GM21528 (cell line): ENCODE data around the gene COPRS.

Experiments used
- ATAC-seq: cut with Tn5 transposase; IDR thresholded peaks from one replicate; pipeline ENCODE4 v1.9.1; 2021; ENCODE audit warnings: mild to moderate bottlenecking, moderate library complexity; ENCODE audit not compliant: unreplicated experiment, low FRiP score

Gene COPRS, protein sequence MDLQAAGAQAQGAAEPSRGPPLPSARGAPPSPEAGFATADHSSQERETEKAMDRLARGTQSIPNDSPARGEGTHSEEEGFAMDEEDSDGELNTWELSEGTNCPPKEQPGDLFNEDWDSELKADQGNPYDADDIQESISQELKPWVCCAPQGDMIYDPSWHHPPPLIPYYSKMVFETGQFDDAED

DNA sequence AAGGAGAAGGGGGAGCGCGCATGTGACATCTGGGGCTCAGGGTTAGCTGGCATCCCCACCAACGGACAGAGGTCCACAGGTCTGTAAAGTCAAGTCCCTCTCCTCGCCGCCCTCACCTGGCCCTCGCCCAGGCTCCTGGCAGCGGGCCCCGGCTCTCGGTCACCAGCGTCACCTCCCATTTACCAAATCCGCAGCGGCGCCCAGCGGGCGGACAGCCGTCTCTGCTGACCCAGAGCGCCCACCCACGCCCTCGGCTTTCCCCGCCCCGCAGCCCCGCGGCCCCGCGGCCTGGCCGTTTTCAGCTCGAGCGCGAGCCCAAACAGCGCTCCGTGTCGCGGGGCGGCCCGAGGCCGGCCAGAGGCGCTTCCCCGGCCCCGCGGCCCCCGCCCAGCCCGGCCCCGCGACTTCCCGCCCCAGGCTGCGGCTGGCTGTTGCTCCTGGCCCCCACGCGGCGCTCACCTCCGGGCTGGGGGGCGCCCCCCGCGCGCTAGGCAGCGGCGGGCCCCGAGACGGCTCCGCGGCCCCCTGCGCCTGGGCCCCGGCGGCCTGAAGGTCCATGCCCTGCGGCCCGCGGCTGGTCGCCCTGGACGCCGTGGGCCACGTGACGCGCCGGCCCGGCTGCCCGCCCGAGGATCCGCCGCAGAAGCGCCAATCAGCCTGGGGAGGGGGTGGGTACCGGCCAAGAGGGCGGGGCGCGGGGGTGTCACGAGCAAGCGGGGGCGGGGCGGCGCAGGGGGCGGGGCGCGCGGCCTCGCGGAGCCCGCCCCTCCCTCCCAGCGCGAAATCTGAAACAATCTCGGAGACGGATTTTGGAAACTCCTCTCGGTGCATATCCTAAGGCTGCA is at the start of gene COPRS:
TSS of gene COPRS (minus strand) at position 603 of the 845 bp plus-strand sequence. CDS start at position 558, 45 bp downstream.
- ATAC-seq, result peak; percentile 62

DNA sequence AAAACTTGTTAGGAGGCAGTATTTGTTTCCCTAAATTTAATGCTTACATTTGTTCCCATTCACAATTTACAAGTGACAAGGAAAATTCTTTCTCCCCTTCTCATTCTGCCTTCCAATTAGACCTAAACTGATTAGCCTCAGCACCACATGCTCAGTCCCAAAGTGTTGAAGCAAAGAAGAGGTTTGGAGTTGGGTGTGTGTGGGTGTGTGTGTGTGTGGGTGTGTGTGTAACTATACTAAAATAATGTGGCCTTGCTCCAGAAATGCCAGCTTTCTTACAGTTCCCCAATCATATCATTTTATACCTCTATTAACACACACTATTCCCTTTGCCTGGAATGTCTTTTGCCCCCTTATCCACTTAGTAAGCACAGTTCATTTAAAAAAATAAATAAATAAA is 49.3 kb upstream of the COPRS start:
- ATAC-seq, result no peak

DNA sequence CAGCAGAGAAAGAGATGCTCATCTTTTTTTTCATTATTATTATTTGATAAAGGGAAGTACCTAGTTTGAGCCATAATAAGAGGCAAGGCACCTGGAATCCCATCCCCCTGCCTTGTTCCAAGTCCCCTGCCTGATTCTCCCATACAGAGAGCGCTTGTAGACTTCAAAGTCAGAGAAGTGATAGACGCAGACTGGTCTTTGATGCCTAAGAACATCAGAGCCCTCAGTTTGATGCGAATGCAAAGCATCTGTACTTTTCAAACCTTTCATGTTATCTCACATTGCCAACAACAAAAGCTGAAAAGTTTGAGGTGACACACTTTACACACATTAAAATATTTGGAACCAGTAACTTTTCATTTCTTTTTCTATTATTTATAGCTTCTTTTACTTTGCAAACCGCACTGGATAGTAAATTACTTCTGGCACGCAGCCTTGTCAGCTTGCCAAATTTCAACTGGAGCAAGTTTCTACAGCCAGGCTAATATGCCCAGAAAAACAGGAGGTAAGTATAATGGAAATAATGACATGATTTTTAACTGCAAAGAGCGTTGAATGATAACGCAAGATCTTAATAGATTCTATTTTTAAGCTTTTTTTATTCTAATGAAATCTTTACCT is 48.4 kb upstream of the COPRS start:
- no peak for ATAC-seq

DNA sequence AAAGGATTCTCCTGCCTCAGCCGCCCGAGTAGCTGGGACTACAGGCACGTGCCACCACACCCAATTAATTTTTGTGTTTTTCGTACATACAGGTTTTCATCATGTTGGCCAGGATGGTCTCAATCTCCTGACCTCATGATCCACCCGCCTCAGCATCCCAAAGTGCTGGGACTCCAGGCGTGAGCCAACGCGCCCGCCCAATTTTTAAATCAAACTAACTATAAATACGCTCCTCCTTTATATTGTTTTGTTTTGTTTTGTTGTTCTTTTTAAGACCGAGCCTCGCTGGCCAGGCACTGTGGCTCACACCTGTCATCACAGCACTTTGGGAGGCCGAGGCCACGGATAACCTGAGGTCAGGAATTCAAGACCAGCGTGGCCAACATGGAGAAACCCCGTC is 44.4 kb upstream of the COPRS start:
- ATAC-seq, result no peak

DNA sequence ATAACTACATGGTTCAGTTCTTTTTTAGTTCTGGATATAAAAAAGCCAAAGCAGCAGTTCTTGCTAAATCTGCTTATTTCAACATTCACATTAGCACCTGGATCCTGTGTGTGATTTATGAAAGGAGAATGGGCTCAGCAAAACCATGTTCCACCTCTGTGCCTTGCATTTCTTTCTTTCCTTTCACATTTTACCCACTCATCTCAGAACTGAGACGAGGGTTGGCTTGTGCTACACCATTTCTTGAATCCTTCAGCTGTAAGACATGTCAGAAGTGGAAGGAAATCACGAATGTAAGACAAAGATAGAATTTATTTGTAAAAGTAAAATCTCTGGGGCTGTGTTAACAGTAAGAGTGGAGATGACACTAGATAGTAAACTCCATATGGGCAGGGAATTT is 43.6 kb upstream of the COPRS start:
- ATAC-seq, result no peak

DNA sequence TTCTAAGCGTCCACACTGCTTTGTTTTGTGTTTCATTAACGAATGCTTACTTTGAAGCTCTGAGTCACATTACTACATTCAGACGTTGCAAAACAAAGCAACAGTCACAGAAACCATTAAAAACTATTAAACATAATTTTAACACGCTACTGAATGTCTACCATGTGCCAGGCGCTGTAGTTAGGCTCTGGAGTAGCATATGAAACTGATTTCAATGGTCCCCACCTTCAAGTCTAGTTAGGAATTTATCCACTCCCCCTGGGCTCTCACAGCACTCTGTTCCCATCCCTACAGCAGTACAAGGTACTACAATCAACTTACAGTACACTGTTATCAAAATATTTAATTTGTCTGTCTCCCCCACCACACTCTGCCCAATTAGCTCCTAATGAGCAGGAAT is 41.8 kb upstream of the COPRS start:
- no peak for ATAC-seq

DNA sequence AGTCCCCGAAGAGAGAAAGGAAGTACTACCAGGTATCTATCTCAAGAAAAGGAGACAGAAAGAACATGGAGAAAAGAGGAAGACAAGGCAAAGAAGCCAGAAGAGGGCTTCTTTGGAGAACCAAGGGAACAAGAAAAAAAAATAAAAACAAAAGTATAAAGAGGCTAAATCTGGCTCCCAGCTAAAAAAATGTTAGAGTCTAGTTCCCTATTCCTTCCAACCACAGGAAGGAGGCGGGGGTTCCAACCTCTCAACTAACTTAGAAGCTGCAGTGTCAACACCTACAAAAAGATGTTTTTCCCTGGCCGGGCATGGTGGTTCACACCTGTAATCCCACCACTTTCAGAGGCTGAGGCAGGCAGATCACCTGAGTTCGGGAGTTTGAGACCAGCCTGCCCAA is 29.1 kb upstream of the COPRS start:
- ATAC-seq, result no peak

DNA sequence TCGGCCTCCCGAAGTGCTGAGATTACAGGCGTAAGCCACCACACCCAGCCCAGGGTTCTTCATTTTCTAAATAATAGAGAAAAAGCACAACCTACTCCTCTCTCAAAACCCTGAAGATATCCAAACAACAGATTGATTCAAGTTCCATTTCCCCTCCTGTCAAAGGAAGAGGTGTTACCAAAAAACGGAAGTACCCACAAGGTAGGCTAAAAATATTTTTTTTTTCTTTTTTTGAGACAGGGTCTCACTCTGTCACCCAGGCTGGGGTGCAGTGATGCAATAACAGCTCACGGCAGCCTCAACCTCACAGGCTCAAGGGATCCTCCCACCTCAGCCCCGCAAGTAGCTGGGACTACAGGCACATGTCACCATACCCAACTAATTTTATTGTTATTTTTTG is 23.5 kb upstream of the COPRS start:
- ATAC-seq, result no peak

DNA sequence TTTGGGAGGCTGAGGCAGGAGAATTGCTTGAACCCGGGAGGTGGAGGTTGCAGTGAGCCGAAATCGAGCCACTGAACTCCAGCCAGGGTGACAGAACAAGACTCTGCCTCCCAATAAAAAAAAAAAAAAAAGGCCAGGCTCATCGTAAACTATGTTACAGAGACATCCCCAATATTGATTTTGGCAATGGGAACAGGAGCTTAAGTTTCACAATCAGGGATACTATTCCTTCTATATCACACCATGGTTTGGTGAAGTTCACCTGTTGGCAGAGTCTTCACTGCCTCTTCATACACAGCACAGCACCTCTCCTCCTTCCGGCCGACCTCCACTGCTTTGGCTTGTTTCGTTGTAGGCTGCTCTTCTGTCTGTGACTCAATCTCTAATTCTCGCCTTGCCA is 21.3 kb upstream of the COPRS start:
- ATAC-seq, result no peak

DNA sequence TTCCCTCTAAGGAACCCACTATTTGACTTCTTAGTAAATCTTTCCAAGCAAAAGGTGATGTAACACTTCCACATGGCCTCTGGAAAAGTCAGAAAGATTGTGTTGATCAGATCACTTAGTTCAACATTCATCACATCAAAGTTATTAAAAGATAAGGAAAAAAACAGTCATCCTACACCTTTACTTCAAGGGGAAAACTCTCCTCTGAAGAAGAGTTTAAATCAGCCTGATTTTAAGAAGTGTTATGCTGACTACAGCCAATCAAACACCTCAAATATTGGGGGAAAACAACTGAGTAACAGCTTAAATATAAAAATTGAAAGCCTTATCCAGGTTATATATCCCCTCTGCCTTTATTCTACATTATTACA is 19.6 kb upstream of the COPRS start:
- ATAC-seq, result no peak

DNA sequence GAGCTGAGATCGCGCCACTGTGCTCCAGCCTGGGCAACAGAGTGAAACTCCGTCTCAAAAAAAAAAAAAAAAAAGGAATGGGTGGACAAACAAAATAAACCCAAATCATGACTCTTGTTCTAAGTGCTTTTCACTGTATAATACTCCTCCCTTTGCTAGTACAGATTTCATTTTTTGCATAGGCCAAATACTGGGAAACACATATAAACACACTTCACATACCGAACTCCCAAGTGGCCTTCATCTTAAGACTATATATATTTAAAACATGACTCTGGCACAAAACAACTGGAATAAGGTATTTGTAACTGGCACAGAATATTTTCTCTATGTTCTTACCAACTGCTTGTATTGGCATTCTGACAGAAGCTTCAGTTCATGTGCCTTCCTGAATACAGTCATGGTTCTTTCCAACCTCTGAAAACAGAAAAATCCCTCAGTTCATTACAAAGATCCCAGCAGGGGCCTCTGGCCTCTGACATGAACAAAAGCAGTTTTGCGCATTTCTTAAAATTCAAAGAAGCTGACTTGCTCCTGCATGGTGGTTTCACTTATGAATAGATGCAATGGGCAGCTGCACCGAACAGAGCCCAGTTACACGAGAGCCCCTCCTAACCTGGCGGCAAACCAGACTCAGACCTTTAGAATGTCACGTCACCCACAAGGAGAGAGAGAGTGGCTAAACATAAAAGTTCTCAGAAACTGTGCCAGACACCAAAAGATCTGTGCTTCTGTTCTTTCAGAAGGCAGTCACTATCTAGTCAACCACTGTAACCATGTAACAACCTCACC is 19.1 kb upstream of the COPRS start:
- no peak for ATAC-seq

DNA sequence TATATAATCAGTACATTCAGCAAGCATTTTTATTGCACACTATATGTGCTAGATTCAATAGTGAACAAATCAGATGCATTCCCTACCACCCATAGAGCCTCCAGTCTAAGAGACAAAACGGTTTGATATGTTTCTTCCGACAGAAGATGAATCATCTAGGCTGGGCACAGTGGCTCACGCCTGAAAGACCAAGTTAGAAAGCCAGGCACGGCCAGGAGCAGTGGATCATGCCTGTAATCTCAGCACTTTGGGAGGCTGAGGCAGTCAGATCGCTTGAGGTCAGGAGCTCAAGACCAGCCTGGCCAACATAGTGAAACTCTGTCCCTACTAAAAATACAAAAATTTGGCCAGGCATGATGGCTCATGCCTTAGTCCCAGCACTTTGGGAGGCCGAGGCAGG is 18.3 kb upstream of the COPRS start:
- ATAC-seq, result no peak

DNA sequence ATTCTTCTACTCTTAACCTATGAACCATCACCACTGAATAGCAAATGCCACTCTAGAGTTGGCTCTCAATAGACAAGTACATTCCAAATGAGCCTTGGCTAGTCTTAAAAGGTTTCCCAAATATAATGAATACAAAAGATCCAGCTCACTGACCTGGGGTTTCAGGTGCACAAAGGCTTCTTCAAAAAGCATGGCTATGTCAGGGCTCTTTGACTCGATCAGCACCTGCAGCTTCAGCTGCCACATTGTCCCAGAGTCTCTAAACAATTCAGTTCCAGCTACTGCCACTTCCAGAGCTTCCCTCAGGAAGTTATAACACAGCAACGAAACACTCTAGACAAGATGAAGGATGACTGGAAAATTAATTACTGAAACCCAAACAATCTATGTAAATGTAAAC is 16.0 kb upstream of the COPRS start:
- ATAC-seq, result no peak

DNA sequence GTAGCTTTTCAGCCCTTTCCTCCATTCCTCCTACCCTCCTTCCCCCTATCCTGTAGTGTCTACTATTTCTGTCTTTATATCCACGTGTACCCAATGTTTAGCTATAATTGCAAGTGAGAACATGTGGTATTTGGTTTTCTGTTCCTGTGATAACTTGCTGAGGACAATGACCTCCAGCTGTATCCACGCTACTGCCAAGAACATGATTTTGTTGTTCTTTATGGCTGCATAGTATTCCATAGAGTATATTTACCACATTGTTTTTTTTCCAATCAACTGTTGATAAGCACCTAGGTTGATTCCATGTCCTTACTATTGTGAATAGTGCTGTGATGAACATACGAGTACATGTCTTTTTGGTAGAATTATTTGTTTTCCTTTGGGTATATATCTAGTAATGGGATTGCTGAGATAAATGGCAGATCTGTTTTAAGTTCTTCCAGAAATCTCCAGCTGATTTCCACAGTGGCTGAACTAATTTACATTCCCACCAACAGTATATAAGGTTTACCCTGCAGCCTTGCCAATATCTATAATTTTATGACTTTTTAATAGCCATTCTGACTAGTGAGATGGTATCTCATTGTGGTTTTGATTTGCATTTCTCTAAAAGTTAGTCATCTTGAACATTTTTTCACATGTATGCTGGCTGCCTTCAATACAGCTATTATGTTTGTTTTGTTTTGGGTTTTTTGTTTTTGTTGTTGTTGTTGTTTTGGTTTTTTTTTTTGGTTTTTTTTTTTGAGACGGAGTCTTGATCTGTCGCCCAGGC is 10.9 kb upstream of the COPRS start:
- ATAC-seq, result no peak

DNA sequence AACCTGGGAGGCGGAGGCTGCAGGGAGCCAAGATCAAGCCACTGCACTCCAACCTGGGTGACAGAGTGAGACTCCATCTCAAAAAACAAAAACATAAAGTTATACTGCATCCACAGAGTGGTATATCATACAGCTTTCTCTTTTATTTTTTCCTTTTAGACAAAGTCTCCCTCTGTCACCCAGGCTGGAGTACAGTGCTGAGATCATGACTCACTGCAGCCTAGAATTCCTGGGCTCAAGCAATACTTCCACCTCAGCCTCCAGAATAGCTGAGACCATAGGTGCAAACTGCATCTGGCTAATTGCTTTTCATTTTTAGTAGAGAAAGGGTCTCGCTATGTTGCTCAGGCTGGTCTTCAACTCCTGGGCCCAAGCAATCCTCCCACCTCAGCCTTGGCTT is 10.0 kb upstream of the COPRS start:
- ATAC-seq, result no peak

DNA sequence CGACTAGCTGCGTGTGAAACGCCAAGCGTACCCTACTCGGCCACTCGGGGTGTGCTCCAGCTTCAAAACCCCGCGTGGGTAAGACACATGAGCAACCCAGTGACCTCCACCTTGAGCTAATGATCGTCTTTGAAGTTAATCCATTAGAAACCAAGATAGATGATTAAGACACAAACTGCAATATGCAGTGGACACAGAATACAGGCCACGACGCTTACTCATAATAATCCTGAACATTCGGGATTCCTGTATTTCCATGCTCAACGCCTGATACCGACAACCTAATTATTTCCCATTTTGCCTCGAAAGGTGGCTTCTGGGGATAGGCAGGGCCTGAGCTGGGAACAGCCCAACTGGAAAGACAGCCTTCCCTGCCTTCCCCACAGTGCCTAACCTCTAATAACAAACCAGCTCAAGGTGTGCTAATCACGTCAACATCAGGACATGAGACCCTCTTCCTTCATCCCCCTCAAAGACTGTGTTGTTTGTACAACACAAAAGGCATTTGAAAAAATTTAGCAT is 504 bp upstream of the COPRS start:
- ATAC-seq, result no peak

DNA sequence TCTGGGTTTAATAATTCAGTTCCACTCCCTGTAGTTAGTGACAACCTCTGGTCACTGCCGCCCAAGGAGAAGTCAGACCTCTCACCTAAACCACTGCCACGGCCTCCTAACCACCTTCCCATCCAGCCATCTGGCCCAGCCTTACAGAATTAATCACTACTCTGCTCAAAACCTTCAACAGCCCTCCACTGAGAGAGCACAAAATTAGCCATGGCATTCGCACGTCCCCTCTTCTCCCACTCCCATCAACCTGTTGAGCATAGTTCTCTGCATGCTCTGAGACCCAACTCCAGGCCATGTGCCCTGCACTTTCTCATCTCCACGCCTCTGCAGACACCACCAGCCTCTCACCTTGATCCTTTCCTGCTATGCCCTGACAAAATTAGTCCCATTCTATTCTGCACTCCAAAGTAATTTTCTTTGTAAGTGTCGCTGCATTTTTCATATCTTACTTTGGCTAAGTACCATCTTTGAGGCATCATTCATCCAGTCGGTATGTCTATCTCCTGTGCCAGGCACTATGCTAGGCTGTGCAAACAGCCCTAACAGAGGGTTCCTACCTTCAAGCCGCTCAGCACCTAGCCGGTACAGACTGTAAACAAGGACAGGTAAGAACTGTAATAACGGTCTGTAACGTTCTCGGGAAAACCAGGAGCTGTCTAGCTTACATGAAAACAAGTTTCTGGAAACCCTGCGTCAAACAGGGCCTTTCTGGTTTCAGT is 963 bp downstream of the COPRS start:
- no peak for ATAC-seq

DNA sequence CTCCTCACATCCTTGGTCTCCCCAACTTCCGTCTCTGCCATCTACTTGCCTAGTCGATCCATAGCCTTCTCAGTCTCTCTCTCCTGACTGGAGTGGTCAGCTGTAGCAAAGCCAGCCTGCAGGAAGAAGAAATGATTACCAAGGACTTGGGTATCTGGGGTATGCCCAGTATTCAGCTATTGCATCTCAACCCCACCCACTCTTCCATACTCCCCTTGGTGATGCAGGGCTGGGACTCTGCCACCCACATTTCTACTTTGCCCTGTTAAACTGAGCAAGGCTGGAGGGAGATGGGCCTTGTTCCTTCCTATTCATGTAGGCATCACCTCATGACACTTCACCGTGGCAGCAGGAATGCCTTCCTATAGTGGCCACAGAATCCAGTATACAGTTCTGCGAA is 2.3 kb downstream of the COPRS start:
- no peak for ATAC-seq

DNA sequence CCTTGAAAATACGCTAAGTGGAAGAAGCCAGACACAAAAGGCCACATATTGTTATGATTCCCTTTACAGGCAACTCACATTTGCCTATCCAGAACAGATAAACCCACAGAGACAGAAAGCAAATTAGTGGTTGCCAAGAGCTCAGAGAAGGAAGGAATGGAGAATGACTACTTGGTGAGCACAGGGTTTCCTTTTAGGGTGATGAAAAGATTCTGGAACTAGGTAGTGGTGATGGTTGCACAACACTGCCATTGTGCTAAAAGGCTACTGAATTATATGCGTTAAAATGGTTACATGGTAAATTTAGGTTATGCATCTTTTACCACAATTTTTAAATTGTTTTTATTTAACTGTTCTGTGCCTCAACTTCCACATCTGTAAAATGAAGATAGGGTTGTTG is 4.4 kb downstream of the COPRS start:
- ATAC-seq, result no peak
